Breast epithelium (tissue), 4 donors: Measurements from ENCODE around the gene MTG1. TPM values are rescaled to one million over a fixed set of nuclear protein-coding genes. Genes with fewer than 3 reads are reported as not detected.
A peak's percentile ranks its signal among the peaks of the same experiment; 100 is the strongest.

ENCODE experiments used
- DNase-seq, 2 donors: peaks; one replicate each; pipeline ENCODE4 v3.0.0-alpha.2; 2019; ENCODE audit warnings: low spot score in 2 of 2
- H3K27ac ChIP-seq, 2 donors: fragments of 200-600 bp; sonication (generic) in 1 of 2; one replicate each; pipeline ENCODE4 v1.5.1; 2016 to 2019; ENCODE audit warnings: mild to moderate bottlenecking in 1 of 2
- H3K27me3 ChIP-seq, 2 donors: fragments of 200-600 bp; sonication (generic) in 1 of 2; one replicate each; pipeline versions ENCODE4 v1.5.1 to v1.6.0; 2017 to 2019; ENCODE audit warnings: control low read depth in 1 of 2, mild to moderate bottlenecking in 1 of 2
- H3K36me3 ChIP-seq: fragments of 200-600 bp; one replicate; pipeline ENCODE4 v1.5.1; 2019
- H3K4me1 ChIP-seq, 2 donors: fragments of 200-600 bp; sonication (generic); one replicate each; pipeline ENCODE4 v1.5.1; 2016 to 2019; ENCODE audit warnings: control low read depth in 1 of 2
- H3K4me3 ChIP-seq, 3 donors: fragments of 200-600 bp; sonication (generic); 1 replicate in 2 of 3; 2 replicates in 1 of 3; pipeline ENCODE4 v1.5.1; 2016 to 2019; ENCODE audit warnings: mild to moderate bottlenecking in 3 of 3, moderate library complexity in 2 of 3
- H3K9me3 ChIP-seq, 2 donors: fragments of 200-600 bp; sonication (generic) in 1 of 2; one replicate each; pipeline ENCODE4 v1.5.1; 2016 to 2019; ENCODE audit warnings: control low read depth in 1 of 2
- CTCF ChIP-seq, 3 donors: fragments of 450-650 bp; IDR thresholded peaks; one replicate each; pipeline ENCODE4 v1.5.1; 2016 to 2017; ENCODE audit warnings: antibody characterized with exemption in 3 of 3, mild to moderate bottlenecking in 3 of 3, moderate library complexity in 3 of 3
- POLR2A ChIP-seq: fragments of 450-650 bp; IDR thresholded peaks from one replicate; pipeline ENCODE4 v1.6.1; 2016; ENCODE audit warnings: antibody characterized with exemption, mild to moderate bottlenecking, moderate library complexity
- POLR2AphosphoS5 ChIP-seq, 3 donors: sonication (generic); formaldehyde crosslinking; IDR thresholded peaks; one replicate each; pipeline ENCODE4 v1.6.1; 2017; ENCODE audit warnings: antibody characterized with exemption in 3 of 3
- intact Hi-C: fragments of 100-400 bp; cut with DNase I; formaldehyde crosslinking; loops from one replicate; pipeline ENCODE4 v1.15.1; 2023; ENCODE audit warnings: low total_unique reads
- total RNA-seq, 3 donors: library from RNA; depleted of rRNA; stranded (reverse); fragments of >200 nt; gene quantifications; one replicate each; pipeline ENCODE4 v1.1.0, GENCODE V29; 2016

The MTG1 gene
- total RNA-seq, 3 donors from 2014 or later, result 22.9 to 56.4 (median 37.0) TPM

DNA sequence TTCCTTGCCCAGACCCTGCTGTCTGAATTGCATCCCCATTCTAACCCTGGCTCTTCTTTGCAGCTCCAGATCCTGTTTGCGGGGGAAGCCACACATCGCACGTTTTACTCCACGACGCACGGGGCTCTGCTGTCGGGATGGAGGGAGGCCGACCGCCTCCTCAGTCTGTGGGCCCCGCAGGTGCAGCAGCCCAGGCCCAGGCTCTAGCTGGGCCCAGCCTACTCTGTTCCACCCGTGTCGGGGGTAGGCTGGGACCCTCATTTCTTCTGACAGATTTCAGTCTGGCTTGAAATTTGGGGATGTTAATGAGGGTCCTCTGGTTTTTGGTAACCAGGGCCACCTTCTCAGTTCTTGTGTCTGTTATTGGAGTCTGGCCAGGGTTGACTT, 2.7 kb upstream of the MTG1 start:
- DNase-seq, result no peak
- H3K4me3 ChIP-seq, result no peak overlapping the region
- no peaks in the 10 kb centered on the region for H3K36me3 ChIP-seq
- H3K27me3 ChIP-seq, result no peaks in the 10 kb centered on the region
- H3K27ac ChIP-seq, result no peak overlapping the region
- TF ChIP-seq CTCF (IDR thresholded peaks at IDR 0.05) (no peak), POLR2A (no peak), POLR2AphosphoS5 (IDR thresholded peaks at IDR 0.05) (no peak)
- peaks cover 3 to 8% of the 10 kb centered on the region in 2 donors for H3K4me1 ChIP-seq
- H3K9me3 ChIP-seq, result no peaks in the 10 kb centered on the region
- intact Hi-C loops, result no loop called here

DNA sequence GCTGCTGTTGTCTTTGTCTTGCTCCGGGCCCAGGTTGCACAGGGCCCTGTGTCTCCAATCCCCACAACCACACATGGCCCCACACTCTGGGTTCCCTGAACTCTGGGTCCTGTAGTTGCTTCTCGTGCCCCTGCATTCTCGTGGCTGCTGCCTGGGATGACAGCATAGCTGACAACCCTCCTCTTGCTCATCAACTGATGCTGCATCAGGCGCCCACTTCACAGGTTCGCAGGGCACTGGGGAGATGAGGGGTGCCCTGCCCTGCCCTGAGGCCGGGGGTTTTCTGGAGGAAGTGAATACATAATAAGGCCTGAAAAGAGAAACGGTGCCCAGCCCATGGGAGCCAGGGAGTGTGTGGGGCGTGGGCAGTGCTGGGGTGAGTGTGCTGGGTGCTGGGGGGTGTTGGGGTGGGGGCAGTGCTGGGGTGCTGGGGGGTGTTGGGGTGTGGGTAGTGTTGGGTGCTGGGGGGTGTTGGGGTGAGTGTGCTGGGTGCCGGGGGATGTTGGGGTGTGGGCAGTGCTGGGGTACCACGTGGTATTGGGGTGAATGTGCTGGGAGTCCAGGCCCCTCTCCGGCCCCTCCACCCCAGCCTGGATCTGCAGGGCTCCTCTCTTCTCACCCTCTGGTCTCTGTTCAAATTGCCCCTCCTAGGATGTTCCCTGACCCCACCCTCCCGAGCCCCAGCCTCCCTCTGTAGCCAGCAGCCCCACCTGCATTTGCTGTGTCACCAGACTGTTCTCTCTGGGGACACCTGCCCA, 2.0 kb upstream of the MTG1 start:
- Histone ChIP-seq H3K4me1 (peaks cover 3 to 8% of the 10 kb centered on the region in 2 donors), H3K27me3 (no peaks in the 10 kb centered on the region), H3K27ac (no peak overlapping the region), H3K9me3 (no peaks in the 10 kb centered on the region), H3K4me3 (no peak overlapping the region), H3K36me3 (no peaks in the 10 kb centered on the region)
- intact Hi-C loops, result no loop called here
- DNase-seq, result no peak
- TF ChIP-seq POLR2AphosphoS5 (IDR thresholded peaks at IDR 0.05) (no peak), POLR2A (no peak), CTCF (IDR thresholded peaks at IDR 0.05) (no peak)

GRCh38 chr10:133393401-133394063, 425 bp upstream of the MTG1 start:
- DNase-seq, result no peak
- intact Hi-C loops, result no loop called here
- Histone ChIP-seq H3K27me3 (no peaks in the 10 kb centered on the region), H3K4me3 (peak overlapping the region; percentile 74 to 96 (median 91)), H3K9me3 (no peaks in the 10 kb centered on the region), H3K27ac (peak overlapping the region; percentile 58 to 91), H3K36me3 (no peaks in the 10 kb centered on the region), H3K4me1 (peaks cover 3 to 8% of the 10 kb centered on the region in 2 donors)
- no peak for TF ChIP-seq POLR2A
- no peak for TF ChIP-seq CTCF (IDR thresholded peaks at IDR 0.05)
- TF ChIP-seq POLR2AphosphoS5 (IDR thresholded peaks at IDR 0.05), result no peak

DNA sequence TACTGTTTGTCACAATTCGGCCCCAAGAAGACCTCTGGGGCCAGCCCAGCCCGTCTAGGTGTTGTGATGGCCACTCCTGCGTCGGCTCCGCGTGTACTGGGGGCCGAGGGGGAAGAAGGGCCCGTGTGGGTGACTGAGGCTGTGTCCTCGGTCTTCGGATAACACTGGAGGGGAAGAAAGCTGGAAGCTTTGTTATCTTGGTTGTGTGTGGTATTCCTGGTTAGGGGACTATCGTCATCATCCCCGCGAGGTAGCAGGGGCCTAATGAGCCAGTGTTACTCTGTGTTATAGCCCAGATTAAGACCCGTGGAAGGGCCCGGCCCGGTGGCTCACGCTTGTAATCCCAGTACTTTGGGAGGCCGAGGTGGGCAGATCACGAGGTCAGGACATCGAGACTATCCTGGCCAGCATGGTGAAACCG, 854 bp downstream of the MTG1 start:
- DNase-seq, result no peak
- TF ChIP-seq POLR2A, result no peak
- no peak for TF ChIP-seq POLR2AphosphoS5 (IDR thresholded peaks at IDR 0.05)
- TF ChIP-seq CTCF (IDR thresholded peaks at IDR 0.05), result no peak
- peak overlapping the region; percentile 74 to 96 (median 91) for H3K4me3 ChIP-seq
- H3K9me3 ChIP-seq, result no peaks in the 10 kb centered on the region
- intact Hi-C loops, result no loop called here
- no peaks in the 10 kb centered on the region for H3K27me3 ChIP-seq
- no peaks in the 10 kb centered on the region for H3K36me3 ChIP-seq
- H3K4me1 ChIP-seq, result peaks cover 3 to 8% of the 10 kb centered on the region in 2 donors
- peak overlapping the region in 1 of 2 donors; percentile 91 for H3K27ac ChIP-seq

- TF ChIP-seq POLR2A (no peak), POLR2AphosphoS5 (IDR thresholded peaks at IDR 0.05) (no peak), CTCF (IDR thresholded peaks at IDR 0.05) (no peak)
- Histone ChIP-seq H3K4me3 (no peak overlapping the region), H3K27ac (no peak overlapping the region), H3K9me3 (no peaks in the 10 kb centered on the region), H3K4me1 (peaks cover 3 to 8% of the 10 kb centered on the region in 2 donors), H3K27me3 (no peaks in the 10 kb centered on the region), H3K36me3 (no peaks in the 10 kb centered on the region)
- intact Hi-C loops, result no loop called here
- DNase-seq, result no peak
Observed at GRCh38 chr10:133396035-133396624, 2.2 kb downstream of the MTG1 start.
